Vagina (tissue), 2 donors: Measurements from ENCODE around the gene SLC16A9.
"Not testable (repeated sequence)": the region's sequence is repeated elsewhere in the genome, so short reads cannot be mapped to it uniquely, and the experiment has no call there.

Experiments used
- CTCF ChIP-seq, 3 experiments: fragments of 450-650 bp in 2 of 3; fragments of 200-600 bp in 1 of 3; sonication (generic) in 1 of 3; IDR thresholded peaks; one replicate each; pipeline ENCODE4 v1.5.1; 2017 to 2019; ENCODE audit warnings: antibody characterized with exemption in 3 of 3, mild to moderate bottlenecking in 2 of 3, moderate library complexity in 2 of 3
- POLR2A ChIP-seq, 2 donors: fragments of 450-650 bp; IDR thresholded peaks; one replicate each; pipeline ENCODE4 v1.6.1; 2017; ENCODE audit warnings: antibody characterized with exemption in 2 of 2, mild to moderate bottlenecking in 2 of 2, moderate library complexity in 2 of 2

DNA sequence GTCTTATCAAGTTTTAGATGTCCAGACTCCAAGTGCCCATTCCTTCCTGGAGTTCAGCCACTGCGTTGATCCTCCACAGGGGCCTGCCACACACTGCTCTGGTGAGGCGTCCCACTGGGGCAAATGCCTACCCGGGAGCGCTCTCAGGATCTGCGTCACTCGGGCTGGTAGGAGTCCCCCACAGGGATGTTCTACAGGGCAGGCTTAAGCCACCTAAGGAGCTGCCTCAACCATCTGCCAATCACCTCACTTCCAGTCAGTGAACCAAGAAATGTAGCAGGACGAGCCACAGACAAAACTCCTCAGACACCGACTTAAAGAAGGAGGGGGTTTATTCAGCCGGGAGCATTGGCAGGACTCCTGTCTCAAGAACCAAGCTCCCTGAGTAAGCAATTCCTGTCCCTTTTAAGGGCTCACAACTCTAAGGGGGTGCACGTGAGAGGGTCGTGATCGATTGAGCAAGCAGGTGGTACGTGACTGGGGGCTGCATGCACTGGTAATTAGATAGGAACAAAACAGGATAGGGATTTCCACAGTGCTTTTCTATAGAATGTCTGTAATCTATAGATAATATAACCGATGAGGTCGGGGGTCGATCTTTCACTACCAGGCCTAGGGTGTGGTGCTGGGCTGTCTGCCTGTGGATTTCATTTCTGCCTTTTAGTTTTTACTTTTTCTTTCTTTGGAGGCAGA lies 23.8 kb upstream of the SLC16A9 start:
- not testable (repeated sequence) for TF ChIP-seq CTCF, POLR2A (IDR thresholded peaks at IDR 0.05)
